Adrenal gland (tissue), 12 donors: Measurements from ENCODE around the gene DLEC1. TPM values are rescaled to one million over a fixed set of nuclear protein-coding genes. Genes with fewer than 3 reads are reported as not detected.
A peak's percentile ranks its signal among the peaks of the same experiment; 100 is the strongest.

Experiments used
- DNase-seq, 7 donors: peaks; one replicate each; pipeline ENCODE4 v3.0.0-alpha.2; 2019 to 2020
- H3K27ac ChIP-seq, 5 donors: fragments of 200-600 bp; sonication (generic) in 4 of 5; 1 replicate in 3 of 5; 2 replicates in 2 of 5; pipeline versions ENCODE4 v1.5.1 to v1.8.0; 2016 to 2020; ENCODE audit warnings: mild to moderate bottlenecking in 1 of 5
- H3K27me3 ChIP-seq: fragments of 200-600 bp; 2 replicates; pipeline ENCODE4 v1.8.0; 2021
- H3K36me3 ChIP-seq, 2 donors: fragments of 200-600 bp; replicated peaks in 1 of 2; 1 replicate in 1 of 2; 2 replicates in 1 of 2; pipeline versions ENCODE4 v1.5.1 to v1.8.0; 2018 to 2022
- H3K4me1 ChIP-seq, 2 donors: fragments of 200-600 bp; replicated peaks in 1 of 2; 1 replicate in 1 of 2; 2 replicates in 1 of 2; pipeline versions ENCODE4 v1.5.1 to v1.8.0; 2018 to 2021
- H3K4me3 ChIP-seq, 4 donors: fragments of 200-600 bp; sonication (generic) in 3 of 4; one replicate each; pipeline ENCODE4 v1.5.1; 2016 to 2018
- H3K9me3 ChIP-seq, 3 donors: fragments of 200-600 bp; sonication (generic) in 1 of 3; replicated peaks in 1 of 3; 1 replicate in 2 of 3; 2 replicates in 1 of 3; pipeline versions ENCODE4 v1.5.1 to v1.8.0; 2016 to 2021
- CTCF ChIP-seq, 6 experiments: fragments of 450-650 bp in 4 of 6; fragments of 200-600 bp in 2 of 6; sonication (generic) in 1 of 6; IDR thresholded peaks; 1 replicate in 5 of 6; 2 replicates in 1 of 6; pipeline versions ENCODE4 v1.5.1 to v1.8.0; 2016 to 2021; ENCODE audit warnings: antibody characterized with exemption in 6 of 6, mild to moderate bottlenecking in 2 of 6, moderate library complexity in 1 of 6
- POLR2A ChIP-seq, 2 donors: fragments of 450-650 bp; IDR thresholded peaks; one replicate each; pipeline ENCODE4 v1.6.1; 2017; ENCODE audit warnings: antibody characterized with exemption in 2 of 2, mild to moderate bottlenecking in 2 of 2, moderate library complexity in 1 of 2
- WGBS, 4 donors: extraction: QIAGEN DNeasy Blood & Tissue Kit in 2 of 4; methylation state at CpG; one replicate each; pipeline versions ENCODE4 v1.1.5 to v1.1.7; 2013 to 2017; 5-methylcytosine and 5-hydroxymethylcytosine counted together
- intact Hi-C, 2 donors: fragments of 100-400 bp; cut with DNase I; formaldehyde crosslinking; loops; one replicate each; pipeline versions ENCODE4 v1.14.1 to v1.15.0; 2022 to 2023
- polyA plus RNA-seq, 3 donors: library from polyadenylated mRNA; stranded (reverse); fragments of 200-250 nt in 2 of 3; fragments of 350-450 nt in 1 of 3; fragmentation: Illumina TruSeq in 1 of 3; extraction: RNeasy Lipid Tissue Mini Kit (QIAGEN cat#74804) in 1 of 3; gene quantifications; one replicate each; pipeline ENCODE4 v1.2.3, GENCODE V29; 2013 to 2014
- total RNA-seq, 9 donors: library from RNA; depleted of rRNA in 4 of 9; stranded (reverse); fragments of >200 nt in 4 of 9; fragments of 120-200 nt in 1 of 9; fragmentation: NEBNext Ultra II Directional in 1 of 9; extraction: Animal tissue kit (Norgen Biotek cat#: 25700) in 1 of 9; gene quantifications; one replicate each; pipeline versions ENCODE4 v1.1.0 to v1.2.4, GENCODE V29; 2013 to 2023
- donor health status: healthy with polysubstance abuse.
- donor health status: Bipolar disorder and iron deficiency.
- donor health status: DM: yes; HTN: yes; CAD: no.
- donor health status: DM: no; HTN: no; CAD: no.
- donor health status: DM: no; HTN: no; CAD: no.
- donor health status: DM: yes; HTN: yes; CAD: no.

Gene DLEC1
- total and polyA plus RNA-seq, 12 donors: 0.18 to 2.0 (median 1.1) TPM

- intact Hi-C loops: loop anchor here in 1 of 2 donors (10.0 kb wide), 1 partner anchor 335 kb away; no protein-coding TSS in a partner anchor
- no peak for TF ChIP-seq CTCF (IDR thresholded peaks at IDR 0.05)
- no peak for TF ChIP-seq POLR2A (IDR thresholded peaks at IDR 0.05)
- H3K4me1 ChIP-seq: peaks cover 0 to 4% of the 10 kb centered on the region in 2 donors
- no peak overlapping the region for H3K4me3 ChIP-seq
- no peaks in the 10 kb centered on the region for H3K9me3 ChIP-seq
- peak overlapping the region in 2 of 5 donors; percentile 59 to 67 for H3K27ac ChIP-seq
- no peaks in the 10 kb centered on the region for H3K36me3 ChIP-seq
- no peaks in the 10 kb centered on the region for H3K27me3 ChIP-seq
- WGBS, 4 donors: 50 to 71% (median 67%) methylated on average over 3 of the region's 3 CpGs
- DNase-seq: no peak
These were observed 110.7 kb downstream of the DLEC1 start for GRCh38 chr3:38149708-38150107.

- peaks cover 0 to 4% of the 10 kb centered on the region in 2 donors for H3K4me1 ChIP-seq
- TF ChIP-seq POLR2A (IDR thresholded peaks at IDR 0.05): no peak
- no peak for TF ChIP-seq CTCF (IDR thresholded peaks at IDR 0.05)
- no peaks in the 10 kb centered on the region for H3K36me3 ChIP-seq
- 83 to 92% (median 85%) methylated on average over 3 of the region's 3 CpGs for WGBS, 4 donors
- intact Hi-C loops: no loop called here
- no peak overlapping the region for H3K27ac ChIP-seq
- no peaks in the 10 kb centered on the region for H3K9me3 ChIP-seq
- H3K27me3 ChIP-seq: no peaks in the 10 kb centered on the region
- no peak for DNase-seq
- no peak overlapping the region for H3K4me3 ChIP-seq
These were observed 111.9 kb downstream of the DLEC1 start for GRCh38 chr3:38150780-38151528.

GRCh38 chr3:38151667-38152265 is 112.8 kb downstream of the DLEC1 start:
- peaks cover 0 to 4% of the 10 kb centered on the region in 2 donors for H3K4me1 ChIP-seq
- H3K4me3 ChIP-seq: no peak overlapping the region
- TF ChIP-seq CTCF (IDR thresholded peaks at IDR 0.05) (no peak), POLR2A (IDR thresholded peaks at IDR 0.05) (no peak)
- intact Hi-C loops: no loop called here
- no peaks in the 10 kb centered on the region for H3K27me3 ChIP-seq
- H3K9me3 ChIP-seq: no peaks in the 10 kb centered on the region
- H3K27ac ChIP-seq: no peak overlapping the region
- DNase-seq: no peak
- 88 to 91% (median 89%) methylated on average over 3 of the region's 3 CpGs for WGBS, 4 donors
- H3K36me3 ChIP-seq: no peaks in the 10 kb centered on the region

- 92 to 100% (median 93%) methylated on average over 2 of the region's 2 CpGs for WGBS, 4 donors
- intact Hi-C loops: no loop called here
- no peak overlapping the region for H3K4me3 ChIP-seq
- no peak for TF ChIP-seq POLR2A (IDR thresholded peaks at IDR 0.05)
- no peak for TF ChIP-seq CTCF (IDR thresholded peaks at IDR 0.05)
- H3K27ac ChIP-seq: no peak overlapping the region
- peaks cover 0 to 4% of the 10 kb centered on the region in 2 donors for H3K4me1 ChIP-seq
- H3K36me3 ChIP-seq: no peaks in the 10 kb centered on the region
- DNase-seq: no peak
- H3K27me3 ChIP-seq: no peaks in the 10 kb centered on the region
- H3K9me3 ChIP-seq: no peaks in the 10 kb centered on the region
These were observed 113.6 kb downstream of the DLEC1 start for GRCh38 chr3:38152609-38153008.
